GM19328 (cell line): ENCODE results near the gene ASL.
"Not testable (repeated sequence)": the region's sequence is repeated elsewhere in the genome, so short reads cannot be mapped to it uniquely, and the experiment has no call there.

Source experiments
- ATAC-seq: cut with Tn5 transposase; IDR thresholded peaks from one replicate; pipeline ENCODE4 v1.9.1; 2021; ENCODE audit warnings: mild to moderate bottlenecking, moderate library complexity; ENCODE audit not compliant: unreplicated experiment

ASL gene

GRCh38 chr7:66075590-66076461 lies at the start of gene ASL:
ASL (plus strand) TSS chr7:66075819; CDS start chr7:66076082, 263 bp downstream.
- ATAC-seq: peak; percentile 99

- ATAC-seq: not testable (repeated sequence)
Observed at GRCh38 chr7:66028342-66028741, 47.3 kb upstream of the ASL start.

- no peak for ATAC-seq
Observed at GRCh38 chr7:66033471-66034385, 41.9 kb upstream of the ASL start.

- not testable (repeated sequence) for ATAC-seq
Observed at GRCh38 chr7:66034436-66035010, 41.1 kb upstream of the ASL start.

GRCh38 chr7:66036382-66036781 lies 39.2 kb upstream of the ASL start:
- no peak for ATAC-seq

GRCh38 chr7:66036788-66037187 lies 38.8 kb upstream of the ASL start:
- ATAC-seq: no peak

GRCh38 chr7:66039094-66039670 lies 36.4 kb upstream of the ASL start:
- ATAC-seq: no peak

- no peak for ATAC-seq
Observed at GRCh38 chr7:66043681-66044497, 31.7 kb upstream of the ASL start.

GRCh38 chr7:66044498-66044854 lies 31.1 kb upstream of the ASL start:
- ATAC-seq: not testable (repeated sequence)

GRCh38 chr7:66047426-66047825 lies 28.2 kb upstream of the ASL start:
- no peak for ATAC-seq

GRCh38 chr7:66049886-66050285 lies 25.7 kb upstream of the ASL start:
- ATAC-seq: not testable (repeated sequence)

GRCh38 chr7:66050337-66050957 lies 25.2 kb upstream of the ASL start:
- ATAC-seq: no peak

GRCh38 chr7:66050990-66051448 lies 24.6 kb upstream of the ASL start:
- ATAC-seq: no peak

GRCh38 chr7:66052447-66052846 lies 23.2 kb upstream of the ASL start:
- ATAC-seq: no peak

- ATAC-seq: no peak
Observed at GRCh38 chr7:66054063-66054462, 21.6 kb upstream of the ASL start.

- ATAC-seq: peak; percentile 49
Observed at GRCh38 chr7:66055321-66055956, 20.2 kb upstream of the ASL start.

- ATAC-seq: no peak
Observed at GRCh38 chr7:66060796-66061195, 14.8 kb upstream of the ASL start.

GRCh38 chr7:66069732-66070131 lies 5.9 kb upstream of the ASL start:
- no peak for ATAC-seq

GRCh38 chr7:66070222-66070621 lies 5.4 kb upstream of the ASL start:
- no peak for ATAC-seq
